Astrocyte of the cerebellum (primary cell): Measurements from ENCODE around the gene DMC1.
"Not testable (repeated sequence)": the region's sequence is repeated elsewhere in the genome, so short reads cannot be mapped to it uniquely, and the experiment has no call there.

Experiments used
- DNase-seq: peaks from one replicate; pipeline ENCODE4 v3.0.0-alpha.2; 2011; ENCODE audit warnings: low read depth
- H3K4me3 ChIP-seq: 2 replicates; pipeline ENCODE4 v1.5.1; 2011; ENCODE audit warnings: mild to moderate bottlenecking, low read depth, low read length, moderate library complexity
- in situ Hi-C: cut with HindIII; loops from 2 replicates; pipeline ENCODE4 v1.10.0; 2017; ENCODE audit warnings: low sequenced_read_pairs
- TF ChIP-seq, protein P1 (sequence below): IDR thresholded peaks from 2 replicates; pipeline ENCODE4 v1.5.1; 2012; ENCODE audit warnings: low read length, low read depth, moderate library complexity, mild to moderate bottlenecking; ENCODE audit errors: missing control alignments

DMC1 gene

DNA sequence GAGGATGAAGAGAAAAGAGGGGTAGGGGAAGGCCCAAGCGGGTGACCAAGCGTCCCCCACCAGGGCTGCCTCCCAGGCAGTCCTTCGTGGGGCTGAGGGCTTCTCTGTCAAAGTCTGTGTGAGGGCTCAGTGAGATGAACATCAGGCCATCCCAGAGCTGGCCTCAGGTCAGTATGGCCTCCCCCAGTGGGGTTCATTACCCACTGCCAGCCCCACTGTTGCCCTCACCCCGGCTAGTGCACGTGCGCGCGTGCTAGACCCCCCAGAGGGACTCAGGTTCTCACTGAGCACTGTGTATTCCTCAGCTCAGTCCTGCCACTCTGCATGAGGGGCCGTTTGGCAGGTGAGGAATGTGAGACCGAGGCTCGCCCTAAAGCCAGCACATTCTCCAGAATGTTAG lies 98.7 kb downstream of the DMC1 start:
- H3K4me3 ChIP-seq = no peak overlapping the region
- no peak for DNase-seq
- TF ChIP-seq, protein P1, sequence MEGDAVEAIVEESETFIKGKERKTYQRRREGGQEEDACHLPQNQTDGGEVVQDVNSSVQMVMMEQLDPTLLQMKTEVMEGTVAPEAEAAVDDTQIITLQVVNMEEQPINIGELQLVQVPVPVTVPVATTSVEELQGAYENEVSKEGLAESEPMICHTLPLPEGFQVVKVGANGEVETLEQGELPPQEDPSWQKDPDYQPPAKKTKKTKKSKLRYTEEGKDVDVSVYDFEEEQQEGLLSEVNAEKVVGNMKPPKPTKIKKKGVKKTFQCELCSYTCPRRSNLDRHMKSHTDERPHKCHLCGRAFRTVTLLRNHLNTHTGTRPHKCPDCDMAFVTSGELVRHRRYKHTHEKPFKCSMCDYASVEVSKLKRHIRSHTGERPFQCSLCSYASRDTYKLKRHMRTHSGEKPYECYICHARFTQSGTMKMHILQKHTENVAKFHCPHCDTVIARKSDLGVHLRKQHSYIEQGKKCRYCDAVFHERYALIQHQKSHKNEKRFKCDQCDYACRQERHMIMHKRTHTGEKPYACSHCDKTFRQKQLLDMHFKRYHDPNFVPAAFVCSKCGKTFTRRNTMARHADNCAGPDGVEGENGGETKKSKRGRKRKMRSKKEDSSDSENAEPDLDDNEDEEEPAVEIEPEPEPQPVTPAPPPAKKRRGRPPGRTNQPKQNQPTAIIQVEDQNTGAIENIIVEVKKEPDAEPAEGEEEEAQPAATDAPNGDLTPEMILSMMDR = no peak
- in situ Hi-C loops = no loop called here

DNA sequence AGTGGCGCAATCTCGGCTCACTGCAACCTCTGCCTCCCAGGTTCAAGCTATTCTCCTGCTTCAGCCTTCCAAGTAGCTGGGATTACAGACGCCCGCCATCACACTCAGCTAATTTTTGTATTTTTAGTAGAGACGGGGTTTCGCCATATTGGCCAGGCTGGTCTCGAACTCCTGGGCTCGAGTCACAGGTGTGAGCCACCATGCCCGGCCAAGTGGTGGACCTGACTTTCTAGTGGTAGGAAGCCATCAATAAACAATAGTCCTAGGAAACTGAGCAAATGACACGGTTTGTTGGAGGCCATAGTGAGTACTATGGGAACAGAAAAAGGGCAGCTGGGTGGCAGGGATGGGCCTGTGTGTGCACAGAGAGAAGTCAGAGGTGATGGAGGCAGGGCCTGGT lies 99.8 kb downstream of the DMC1 start:
- in situ Hi-C loops, DNase-seq, H3K4me3 ChIP-seq: not testable (repeated sequence)

DNA sequence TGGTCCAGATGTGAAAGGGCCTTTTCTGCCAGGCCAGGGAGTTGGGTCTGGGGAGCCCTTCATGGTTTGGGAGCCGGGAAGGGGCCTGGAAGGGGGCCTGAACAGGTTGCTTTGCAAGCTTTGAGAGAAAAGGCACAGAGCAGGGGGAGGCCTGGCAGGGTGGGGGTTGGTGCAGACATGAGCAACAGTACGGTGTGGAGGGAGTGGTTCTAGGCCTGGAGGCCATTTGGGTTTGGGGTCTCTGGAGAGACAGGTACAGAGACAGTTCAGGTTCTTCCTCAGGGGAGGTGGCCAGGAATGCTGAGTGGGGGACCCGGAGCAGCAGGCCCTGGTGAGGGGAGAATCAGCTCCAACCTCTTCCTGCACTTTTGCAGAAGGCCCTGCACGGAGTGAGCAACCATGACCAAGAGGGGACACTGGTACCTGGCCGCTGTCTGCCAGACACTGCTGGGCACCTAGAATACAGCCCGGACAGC lies 100.6 kb downstream of the DMC1 start:
- peak overlapping the region; percentile 67 for H3K4me3 ChIP-seq
- in situ Hi-C loops = no loop called here
- TF ChIP-seq, protein P1 = no peak
- DNase-seq = no peak
